NB4 (cell line): ENCODE results near the gene LAMP1.

Source experiments
- POLR2A ChIP-seq: IDR thresholded peaks from 2 replicates; pipeline ENCODE4 v1.6.1; 2011; ENCODE audit warnings: mild to moderate bottlenecking; ENCODE audit not compliant: insufficient read length; ENCODE audit errors: extremely low read depth
- TF ChIP-seq, protein P1 (sequence below): IDR thresholded peaks from one replicate; pipeline ENCODE4 v1.5.1; 2012; ENCODE audit warnings: low read depth, low read length

DNA sequence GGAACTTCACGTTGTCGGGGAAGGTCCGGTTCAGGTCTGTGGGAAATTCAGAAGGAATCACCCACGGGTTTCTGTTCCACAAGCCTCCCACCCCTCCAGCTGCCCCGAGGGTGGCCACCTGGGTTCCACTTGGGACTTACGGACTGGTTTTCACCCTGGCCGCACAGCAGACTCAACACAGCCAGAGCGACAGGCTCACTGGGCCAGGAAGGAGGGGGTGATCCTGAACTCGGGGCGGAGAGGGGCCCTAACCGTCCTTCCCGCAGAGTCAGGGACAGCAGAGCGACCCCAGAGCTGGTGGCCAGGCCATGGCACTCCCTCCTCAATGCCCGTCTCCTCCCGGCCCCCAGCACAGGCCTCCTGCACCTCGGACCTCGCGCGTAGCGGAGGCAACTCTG is 53.9 kb downstream of the LAMP1 start:
- TF ChIP-seq, protein P1, sequence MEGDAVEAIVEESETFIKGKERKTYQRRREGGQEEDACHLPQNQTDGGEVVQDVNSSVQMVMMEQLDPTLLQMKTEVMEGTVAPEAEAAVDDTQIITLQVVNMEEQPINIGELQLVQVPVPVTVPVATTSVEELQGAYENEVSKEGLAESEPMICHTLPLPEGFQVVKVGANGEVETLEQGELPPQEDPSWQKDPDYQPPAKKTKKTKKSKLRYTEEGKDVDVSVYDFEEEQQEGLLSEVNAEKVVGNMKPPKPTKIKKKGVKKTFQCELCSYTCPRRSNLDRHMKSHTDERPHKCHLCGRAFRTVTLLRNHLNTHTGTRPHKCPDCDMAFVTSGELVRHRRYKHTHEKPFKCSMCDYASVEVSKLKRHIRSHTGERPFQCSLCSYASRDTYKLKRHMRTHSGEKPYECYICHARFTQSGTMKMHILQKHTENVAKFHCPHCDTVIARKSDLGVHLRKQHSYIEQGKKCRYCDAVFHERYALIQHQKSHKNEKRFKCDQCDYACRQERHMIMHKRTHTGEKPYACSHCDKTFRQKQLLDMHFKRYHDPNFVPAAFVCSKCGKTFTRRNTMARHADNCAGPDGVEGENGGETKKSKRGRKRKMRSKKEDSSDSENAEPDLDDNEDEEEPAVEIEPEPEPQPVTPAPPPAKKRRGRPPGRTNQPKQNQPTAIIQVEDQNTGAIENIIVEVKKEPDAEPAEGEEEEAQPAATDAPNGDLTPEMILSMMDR = no peak
- no peak for TF ChIP-seq POLR2A
